OCI-LY1 (cell line): ENCODE results near the gene SLC7A8.

Experiments
- H2AFZ ChIP-seq: fragments of 200-600 bp; sonication (generic), shearing (Covaris generic); 2 replicates; pipeline ENCODE4 v1.6.0; 2014; ENCODE audit warnings: antibody characterized with exemption, mild to moderate bottlenecking, low read length
- H3F3A ChIP-seq: fragments of 200-600 bp; sonication (generic), shearing (Covaris generic); 2 replicates; pipeline ENCODE4 v1.6.0; 2014; ENCODE audit warnings: mild to moderate bottlenecking, antibody characterized with exemption, low read length, moderate library complexity; ENCODE audit not compliant: insufficient read depth
- H3K27ac ChIP-seq: fragments of 200-600 bp; sonication (generic); 2 replicates; pipeline ENCODE4 v1.5.1; 2014; ENCODE audit warnings: low read length, mixed run types, mild to moderate bottlenecking, low read depth; ENCODE audit not compliant: poor library complexity, severe bottlenecking
- H3K27me3 ChIP-seq: fragments of 200-600 bp; sonication (generic); 2 replicates; pipeline ENCODE4 v1.6.0; 2014; ENCODE audit warnings: antibody characterized with exemption, mild to moderate bottlenecking, low read length, moderate library complexity; ENCODE audit not compliant: insufficient read depth
- H3K36me3 ChIP-seq: fragments of 200-600 bp; sonication (generic); 2 replicates; pipeline ENCODE4 v1.6.1; 2014; ENCODE audit warnings: mild to moderate bottlenecking, antibody characterized with exemption, low read length, moderate library complexity, mixed read lengths; ENCODE audit not compliant: insufficient read depth
- H3K4me1 ChIP-seq: fragments of 200-600 bp; sonication (generic); 2 replicates; pipeline ENCODE4 v1.5.1; 2014; ENCODE audit warnings: mild to moderate bottlenecking, low read length, moderate library complexity; ENCODE audit not compliant: insufficient read depth, severe bottlenecking
- H3K4me2 ChIP-seq: fragments of 200-600 bp; sonication (generic), shearing (Covaris generic); 2 replicates; pipeline ENCODE4 v1.6.1; 2014; ENCODE audit warnings: low read length
- H3K4me3 ChIP-seq: fragments of 200-600 bp; sonication (generic); 2 replicates; pipeline ENCODE4 v1.5.1; 2014; ENCODE audit warnings: low read length, low read depth, mild to moderate bottlenecking, mixed read lengths; ENCODE audit not compliant: poor library complexity, severe bottlenecking
- H3K79me2 ChIP-seq: fragments of 200-600 bp; shearing (Covaris generic); 2 replicates; pipeline ENCODE4 v1.6.1; 2016; ENCODE audit warnings: mixed run types, low read length, mixed read lengths; ENCODE audit not compliant: insufficient read depth
- H3K9ac ChIP-seq: fragments of 200-600 bp; sonication (generic), shearing (Covaris generic); 2 replicates; pipeline ENCODE4 v1.6.1; 2014; ENCODE audit warnings: mild to moderate bottlenecking, low read length, mixed read lengths
- H3K9me2 ChIP-seq: fragments of 200-600 bp; sonication (generic), shearing (Covaris generic); 2 replicates; pipeline ENCODE4 v1.6.1; 2014; ENCODE audit warnings: low read depth, mild to moderate bottlenecking, low read length, mixed read lengths
- H3K9me3 ChIP-seq: fragments of 200-600 bp; shearing (Covaris generic); 2 replicates; pipeline ENCODE4 v1.6.1; 2014; ENCODE audit warnings: low read length, mixed read lengths
- H4K20me1 ChIP-seq: fragments of 200-600 bp; sonication (generic), shearing (Covaris generic); 2 replicates; pipeline ENCODE4 v1.6.0; 2016; ENCODE audit warnings: mild to moderate bottlenecking, low read length; ENCODE audit not compliant: insufficient read depth
- EZH2 ChIP-seq: fragments of 200-600 bp; sonication (generic), shearing (Covaris generic); IDR thresholded peaks from 2 replicates; pipeline ENCODE4 v1.8.0; 2017; ENCODE audit warnings: borderline replicate concordance, mixed run types, mild to moderate bottlenecking, antibody characterized with exemption, low read length, moderate library complexity, mixed read lengths
- TF ChIP-seq, protein P1 (sequence below): fragments of 200-600 bp; sonication (generic), shearing (Covaris generic); IDR thresholded peaks from 2 replicates; pipeline ENCODE4 v1.5.1; 2017; ENCODE audit warnings: mild to moderate bottlenecking, antibody characterized with exemption, low read length, moderate library complexity, mixed read lengths

The SLC7A8 gene

DNA sequence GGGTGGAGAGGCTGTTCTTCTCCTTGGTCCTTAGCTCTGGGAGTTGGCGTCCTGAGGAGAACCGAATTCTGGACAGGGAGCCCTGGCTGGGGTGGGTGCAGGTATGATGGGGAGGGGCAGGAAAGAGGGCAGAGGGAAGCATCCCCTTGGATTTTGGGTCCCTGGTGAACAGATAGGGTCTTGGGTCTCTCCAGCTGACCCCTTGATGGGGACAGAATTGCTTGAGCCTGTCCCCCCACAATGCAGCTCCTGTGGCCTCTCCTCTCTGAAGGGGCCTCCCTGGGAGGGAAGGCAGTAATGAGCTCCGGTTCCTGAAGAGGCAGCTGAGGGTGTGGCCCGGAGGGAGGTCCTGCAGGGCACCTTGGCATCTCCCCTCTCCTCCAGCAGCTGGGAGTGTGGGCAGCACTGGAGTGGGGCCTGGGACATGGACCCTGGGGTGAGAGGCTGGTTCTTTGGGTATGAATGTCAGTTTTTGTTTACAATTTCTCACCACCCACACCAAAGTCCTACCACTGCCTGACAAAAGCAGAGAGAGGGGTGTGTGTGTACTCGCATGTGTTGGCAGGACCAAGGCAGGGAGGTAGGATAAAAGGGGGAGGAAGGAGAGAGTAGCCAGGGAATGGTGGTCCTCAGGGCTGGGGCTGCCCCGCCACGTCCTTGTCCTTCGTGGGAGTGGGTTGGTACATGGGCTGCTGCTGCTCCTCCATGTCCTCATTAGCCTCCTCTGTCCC is 56.7 kb downstream of the SLC7A8 start:
- Histone ChIP-seq H3K27ac (no peak overlapping the region), H3K9me2 (no peaks in the 10 kb centered on the region), H3K4me2 (no peak overlapping the region), H3K36me3 (no peaks in the 10 kb centered on the region), H4K20me1 (no peaks in the 10 kb centered on the region), H2AFZ (no peak overlapping the region), H3K9ac (no peak overlapping the region), H3K4me1 (no peaks in the 10 kb centered on the region), H3K4me3 (no peak overlapping the region), H3K9me3 (no peaks in the 10 kb centered on the region), H3K27me3 (no peaks in the 10 kb centered on the region; the same call in 1 of the 2 replicates), H3F3A (no peaks in the 10 kb centered on the region), H3K79me2 (no peaks in the 10 kb centered on the region)
- TF ChIP-seq EZH2, result no peak
- TF ChIP-seq, protein P1, sequence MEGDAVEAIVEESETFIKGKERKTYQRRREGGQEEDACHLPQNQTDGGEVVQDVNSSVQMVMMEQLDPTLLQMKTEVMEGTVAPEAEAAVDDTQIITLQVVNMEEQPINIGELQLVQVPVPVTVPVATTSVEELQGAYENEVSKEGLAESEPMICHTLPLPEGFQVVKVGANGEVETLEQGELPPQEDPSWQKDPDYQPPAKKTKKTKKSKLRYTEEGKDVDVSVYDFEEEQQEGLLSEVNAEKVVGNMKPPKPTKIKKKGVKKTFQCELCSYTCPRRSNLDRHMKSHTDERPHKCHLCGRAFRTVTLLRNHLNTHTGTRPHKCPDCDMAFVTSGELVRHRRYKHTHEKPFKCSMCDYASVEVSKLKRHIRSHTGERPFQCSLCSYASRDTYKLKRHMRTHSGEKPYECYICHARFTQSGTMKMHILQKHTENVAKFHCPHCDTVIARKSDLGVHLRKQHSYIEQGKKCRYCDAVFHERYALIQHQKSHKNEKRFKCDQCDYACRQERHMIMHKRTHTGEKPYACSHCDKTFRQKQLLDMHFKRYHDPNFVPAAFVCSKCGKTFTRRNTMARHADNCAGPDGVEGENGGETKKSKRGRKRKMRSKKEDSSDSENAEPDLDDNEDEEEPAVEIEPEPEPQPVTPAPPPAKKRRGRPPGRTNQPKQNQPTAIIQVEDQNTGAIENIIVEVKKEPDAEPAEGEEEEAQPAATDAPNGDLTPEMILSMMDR, result no peak

- Histone ChIP-seq H3K9ac (no peak overlapping the region), H3K4me3 (no peak overlapping the region), H4K20me1 (no peaks in the 10 kb centered on the region)
These were observed 57.4 kb downstream of the SLC7A8 start for GRCh38 chr14:23125933-23126524.

DNA sequence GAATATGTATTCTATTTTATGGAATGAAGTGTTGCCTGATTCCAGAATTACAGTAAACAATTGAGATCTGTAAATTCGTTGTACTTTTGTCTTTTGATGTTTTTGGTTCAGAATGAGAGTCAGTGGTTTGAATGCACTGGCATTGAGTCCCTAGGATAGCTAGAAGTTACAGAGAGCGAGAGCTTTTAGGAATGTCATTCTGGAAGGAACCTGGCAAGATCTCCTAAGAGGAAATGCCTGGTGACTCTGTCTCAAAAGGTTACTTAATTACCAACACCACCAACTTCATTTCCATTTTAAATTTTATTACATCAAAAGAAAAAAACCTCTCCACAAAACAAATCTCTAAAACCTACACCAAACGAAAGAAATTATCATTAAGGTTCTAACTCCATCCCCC is 58.4 kb downstream of the SLC7A8 start:
- Histone ChIP-seq H3K27ac (no peak overlapping the region), H3K36me3 (no peaks in the 10 kb centered on the region), H3K9me2 (no peaks in the 10 kb centered on the region), H3K9me3 (no peaks in the 10 kb centered on the region), H3K4me3 (no peak overlapping the region), H3K4me2 (no peak overlapping the region), H3F3A (no peaks in the 10 kb centered on the region), H3K9ac (no peak overlapping the region), H3K4me1 (peaks cover 13% of the 10 kb centered on the region), H4K20me1 (no peaks in the 10 kb centered on the region), H3K27me3 (no peaks in the 10 kb centered on the region; the same call in 1 of the 2 replicates), H2AFZ (no peak overlapping the region), H3K79me2 (no peaks in the 10 kb centered on the region)
- TF ChIP-seq EZH2, result no peak
- TF ChIP-seq, protein P1, result no peak

More at GRCh38 chr14:23125933-23126524, 57.4 kb downstream of the SLC7A8 start:
- H3K9me2 ChIP-seq, result no peaks in the 10 kb centered on the region
- no peaks in the 10 kb centered on the region for H3F3A ChIP-seq
- no peaks in the 10 kb centered on the region for H3K36me3 ChIP-seq
- TF ChIP-seq EZH2, result no peak
- TF ChIP-seq, protein P1, result no peak
- H3K27ac ChIP-seq, result no peak overlapping the region
- peaks cover 3% of the 10 kb centered on the region for H3K4me1 ChIP-seq
- no peak overlapping the region for H2AFZ ChIP-seq
- no peaks in the 10 kb centered on the region for H3K79me2 ChIP-seq
- H3K27me3 ChIP-seq, result no peaks in the 10 kb centered on the region; the same call in 1 of the 2 replicates
- no peaks in the 10 kb centered on the region for H3K9me3 ChIP-seq
- H3K4me2 ChIP-seq, result no peak overlapping the region
